8988T (cell line): ENCODE results near the gene SMPD1.

Experiments
- DNase-seq: peaks from one replicate; pipeline ENCODE4 v3.0.0; 2011

The SMPD1 gene

DNA sequence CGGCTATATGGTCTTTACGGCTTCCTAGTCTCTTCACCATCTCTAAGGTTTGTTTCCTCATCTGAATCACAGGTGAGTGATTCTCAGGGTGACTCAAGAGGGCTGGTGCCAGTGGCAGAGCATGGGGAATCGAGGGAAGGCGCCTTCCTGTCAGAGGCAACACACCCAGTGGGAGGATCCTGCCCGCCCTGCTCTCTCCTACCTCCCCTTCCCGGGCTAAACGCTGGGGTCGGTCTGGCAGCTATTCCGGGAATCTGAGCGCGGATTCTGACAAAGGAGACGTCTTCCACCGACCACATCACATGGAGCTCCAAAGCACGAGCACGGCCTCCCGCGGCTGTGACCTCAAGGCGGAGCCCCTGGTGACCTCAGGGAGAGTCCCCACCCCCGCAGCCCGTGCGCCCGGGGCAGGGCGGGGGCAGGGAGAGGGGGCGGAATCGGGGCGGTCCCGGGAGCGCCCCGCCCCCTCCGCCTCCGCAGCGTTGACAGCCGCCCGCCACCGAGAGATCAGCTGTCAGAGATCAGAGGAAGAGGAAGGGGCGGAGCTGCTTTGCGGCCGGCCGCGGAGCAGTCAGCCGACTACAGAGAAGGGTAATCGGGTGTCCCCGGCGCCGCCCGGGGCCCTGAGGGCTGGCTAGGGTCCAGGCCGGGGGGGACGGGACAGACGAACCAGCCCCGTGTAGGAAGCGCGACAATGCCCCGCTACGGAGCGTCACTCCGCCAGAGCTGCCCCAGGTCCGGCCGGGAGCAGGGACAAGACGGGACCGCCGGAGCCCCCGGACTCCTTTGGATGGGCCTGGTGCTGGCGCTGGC is at the start of gene SMPD1:
Gene SMPD1, plus strand, starts transcription at position 570 of the 813 bp plus-strand sequence. Its CDS starts 125 bp downstream, at position 695.
- DNase-seq, result peak; percentile 90

DNA sequence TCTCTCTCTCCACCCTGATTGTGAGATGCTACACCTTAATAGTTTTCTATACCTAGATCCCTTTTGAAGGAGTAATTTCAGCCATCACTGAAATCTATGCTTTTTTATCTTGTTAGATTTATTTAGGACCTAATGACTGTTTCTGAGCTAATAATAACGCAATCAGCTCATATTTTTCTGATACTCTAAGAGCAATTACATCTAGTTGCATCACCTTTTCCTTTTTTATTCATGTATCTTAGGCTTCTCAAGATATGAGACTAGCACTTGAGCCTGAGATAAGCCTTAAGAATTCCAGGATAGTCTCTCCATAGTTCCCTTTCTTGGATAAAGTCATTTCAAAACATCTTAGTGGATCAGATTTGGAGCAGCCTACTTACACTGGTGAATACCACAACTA is 44.9 kb upstream of the SMPD1 start:
- no peak for DNase-seq

DNA sequence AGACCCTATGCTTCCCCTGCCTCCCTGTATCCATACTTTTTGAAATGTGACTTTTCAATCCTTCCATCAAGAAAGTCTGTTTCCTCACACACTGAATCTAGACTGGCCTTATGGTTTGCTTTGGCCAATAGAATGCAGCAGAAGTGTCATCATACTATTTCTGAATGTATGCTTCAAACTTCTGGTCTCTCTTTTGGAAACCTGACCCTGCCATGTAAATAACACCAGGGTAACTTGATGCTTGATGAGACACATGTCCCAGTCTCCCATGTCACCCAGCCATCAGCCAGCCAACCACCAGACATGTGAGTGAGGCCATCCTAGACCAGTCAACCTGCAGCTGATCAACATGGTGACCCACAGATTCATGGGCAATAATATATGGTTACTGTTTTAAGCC is 40.2 kb upstream of the SMPD1 start:
- no peak for DNase-seq

DNA sequence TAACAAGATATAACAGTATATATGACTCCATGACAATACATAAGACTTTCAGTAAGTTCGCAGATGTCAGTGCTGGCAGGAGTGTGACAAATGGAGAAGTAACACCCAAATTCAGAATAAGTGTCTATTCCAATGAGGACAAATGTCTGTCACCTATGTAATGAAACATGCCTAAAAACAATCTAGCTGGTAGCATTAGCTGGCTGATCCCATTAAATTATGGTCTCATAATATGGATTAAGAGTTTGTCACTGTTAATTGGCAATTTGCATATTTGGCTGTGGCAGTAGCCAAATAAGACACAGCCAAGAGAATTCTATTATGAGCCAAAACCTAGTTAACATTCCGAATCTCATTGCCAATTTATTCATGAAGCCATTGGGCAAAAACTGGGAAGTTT is 39.8 kb upstream of the SMPD1 start:
- DNase-seq, result no peak

DNA sequence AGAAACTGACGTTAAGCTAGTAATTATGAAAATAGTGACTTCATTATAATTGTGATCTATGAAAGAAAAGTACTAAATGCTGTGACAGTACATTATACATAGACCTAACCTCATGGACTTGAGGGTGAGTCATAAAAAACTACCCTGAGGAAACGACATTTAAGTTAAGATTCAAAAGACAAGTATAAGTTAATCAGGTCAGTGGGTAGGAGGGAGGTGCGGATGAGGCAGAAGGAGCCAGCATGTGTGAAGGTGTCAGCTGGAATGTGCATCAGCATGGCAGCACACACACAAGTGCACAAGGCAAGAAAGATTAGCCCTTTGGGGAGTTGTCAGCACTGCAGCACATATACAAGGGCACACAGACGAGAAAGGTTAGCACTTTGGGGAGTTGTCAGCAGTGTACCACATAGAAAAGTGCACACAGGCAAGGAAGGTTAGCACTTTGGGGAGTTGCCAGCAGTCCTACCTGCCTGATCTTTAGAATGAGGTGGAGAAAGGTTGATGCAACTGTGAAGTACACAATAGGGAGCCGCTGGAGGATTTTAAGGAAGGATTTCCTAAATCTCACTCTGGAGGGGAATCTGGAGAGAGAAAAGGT is 38.4 kb upstream of the SMPD1 start:
- no peak for DNase-seq

DNA sequence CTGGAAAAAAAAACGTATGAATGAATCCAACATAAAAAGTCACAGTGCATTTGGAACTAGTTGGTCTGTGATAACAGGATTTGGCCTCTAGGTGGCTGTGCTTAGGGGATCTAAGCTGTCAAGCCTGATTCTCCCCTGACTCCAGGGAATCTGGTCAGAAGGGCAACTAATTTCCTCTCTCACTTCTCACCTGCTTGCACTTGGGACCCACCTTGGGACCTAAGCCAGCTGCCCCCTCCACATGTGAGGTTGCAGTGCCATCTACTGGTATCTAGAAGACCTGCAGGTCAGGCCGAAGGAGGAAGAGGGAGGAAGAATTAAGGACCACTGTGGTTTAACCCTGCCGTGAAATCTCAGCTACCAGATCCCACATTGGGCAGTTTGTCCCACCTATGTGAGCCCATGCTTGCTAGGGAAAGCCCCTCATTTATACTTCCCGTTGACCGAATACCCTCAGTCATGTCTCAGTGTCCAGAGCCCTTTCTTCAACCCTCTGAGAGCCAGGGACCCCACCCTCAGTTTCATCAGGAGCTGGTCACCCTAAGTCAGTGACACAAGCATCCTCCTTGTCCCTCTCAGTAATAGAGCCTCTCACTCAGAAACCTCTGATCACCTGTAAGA is 36.8 kb upstream of the SMPD1 start:
- DNase-seq, result peak; percentile 31

DNA sequence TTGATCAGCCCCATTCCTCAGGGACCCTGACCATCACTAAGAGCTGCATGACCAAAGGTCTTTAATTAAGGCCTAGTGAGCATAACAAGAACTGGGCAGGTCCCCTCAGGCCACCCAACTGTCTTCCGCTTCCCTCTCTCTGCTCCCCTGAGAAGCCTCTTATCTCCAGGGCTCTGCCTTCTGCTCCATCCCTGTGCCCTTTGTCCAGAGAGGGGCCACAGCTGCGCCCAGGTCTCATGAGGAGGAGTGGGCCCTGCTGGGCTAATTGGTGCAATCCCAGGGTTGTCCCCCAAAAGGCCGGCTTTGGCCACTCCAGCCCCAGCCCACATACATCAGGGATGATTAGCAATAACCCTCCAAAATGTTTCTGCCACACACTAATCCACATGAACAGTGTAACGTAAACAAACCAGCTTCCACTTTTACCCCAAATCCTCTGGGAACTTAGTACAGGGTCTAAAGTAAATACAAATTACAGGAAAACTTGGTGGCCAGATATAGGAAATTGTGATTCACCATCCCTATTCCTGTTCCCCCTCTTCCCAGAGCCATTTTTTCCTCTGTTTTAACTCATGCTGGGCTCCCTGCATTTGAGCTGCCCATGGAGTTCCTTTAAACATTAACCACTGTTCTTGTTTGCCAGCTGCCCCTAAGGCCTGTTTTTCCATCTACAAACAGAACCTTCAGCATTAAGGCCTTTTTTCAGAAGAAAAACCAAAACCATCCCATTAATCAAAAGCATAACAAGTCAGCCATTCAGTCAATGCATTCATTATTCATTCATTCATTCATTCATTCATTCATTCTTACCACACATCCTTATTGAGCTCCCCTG is 35.4 kb upstream of the SMPD1 start:
- DNase-seq, result no peak

DNA sequence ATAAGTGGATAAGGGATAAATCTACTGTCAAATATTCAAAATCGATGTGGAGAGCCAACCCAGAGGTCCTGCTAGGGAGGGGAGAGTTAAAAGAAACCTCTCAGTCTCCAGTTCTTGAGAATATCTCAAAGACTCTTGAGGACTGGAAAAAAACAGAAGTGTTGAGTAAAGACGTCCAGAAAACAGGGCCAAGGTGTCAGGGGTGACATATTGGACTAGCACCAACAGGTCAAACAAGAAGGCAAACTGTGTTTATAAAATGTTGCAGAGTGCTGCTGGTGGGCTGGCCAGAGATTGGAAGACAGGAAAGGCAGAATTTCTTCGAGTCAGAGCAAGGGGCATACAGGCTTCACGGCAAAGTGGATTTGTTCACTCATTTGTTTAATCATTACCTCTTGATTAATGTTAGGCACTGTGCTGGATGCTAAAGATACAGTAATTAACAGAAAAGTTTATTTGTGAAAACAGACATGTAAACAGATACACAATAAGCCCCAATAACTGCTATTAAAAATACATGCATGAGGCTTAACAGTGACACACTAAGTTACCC is 33.7 kb upstream of the SMPD1 start:
- DNase-seq, result no peak

DNA sequence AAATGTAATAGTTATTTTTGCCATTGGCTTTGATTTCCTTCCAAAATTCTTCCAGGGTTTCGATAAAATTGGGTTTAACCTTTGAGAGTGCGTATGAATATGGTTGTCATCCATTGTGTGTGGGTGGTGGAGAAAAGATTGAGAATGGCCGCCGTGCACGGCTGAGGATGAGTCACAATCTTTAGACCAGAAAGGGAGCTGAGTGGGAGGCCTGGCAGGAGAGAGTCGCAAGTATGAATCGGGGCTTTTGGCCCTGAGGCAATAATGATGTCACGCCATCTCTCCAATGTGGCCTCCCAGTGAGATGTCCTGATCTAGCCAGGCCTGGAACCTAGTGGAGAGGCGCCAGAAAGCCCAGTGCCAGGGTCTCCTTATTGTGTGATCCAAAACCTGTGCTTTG is 33.1 kb upstream of the SMPD1 start:
- DNase-seq, result no peak

DNA sequence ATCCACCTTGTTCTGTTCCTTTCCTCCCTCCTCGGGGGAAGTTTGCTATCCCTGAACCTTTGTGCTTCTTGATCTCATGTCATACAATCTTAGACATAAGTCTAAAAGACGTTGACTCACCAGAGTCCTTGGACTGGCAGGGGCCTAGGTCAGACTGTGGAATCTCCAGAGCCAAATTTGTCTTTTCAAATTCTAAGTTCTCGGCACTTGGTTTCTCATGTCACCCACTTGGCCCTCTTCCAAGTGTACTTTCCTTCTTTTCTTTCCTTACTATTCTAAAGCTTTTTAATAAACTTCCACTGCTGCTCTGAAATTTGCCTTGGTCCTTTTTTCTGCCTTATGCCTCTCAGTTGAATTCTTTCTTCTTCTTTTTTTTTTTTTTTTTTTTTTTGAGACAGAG is 30.1 kb upstream of the SMPD1 start:
- DNase-seq, result no peak

DNA sequence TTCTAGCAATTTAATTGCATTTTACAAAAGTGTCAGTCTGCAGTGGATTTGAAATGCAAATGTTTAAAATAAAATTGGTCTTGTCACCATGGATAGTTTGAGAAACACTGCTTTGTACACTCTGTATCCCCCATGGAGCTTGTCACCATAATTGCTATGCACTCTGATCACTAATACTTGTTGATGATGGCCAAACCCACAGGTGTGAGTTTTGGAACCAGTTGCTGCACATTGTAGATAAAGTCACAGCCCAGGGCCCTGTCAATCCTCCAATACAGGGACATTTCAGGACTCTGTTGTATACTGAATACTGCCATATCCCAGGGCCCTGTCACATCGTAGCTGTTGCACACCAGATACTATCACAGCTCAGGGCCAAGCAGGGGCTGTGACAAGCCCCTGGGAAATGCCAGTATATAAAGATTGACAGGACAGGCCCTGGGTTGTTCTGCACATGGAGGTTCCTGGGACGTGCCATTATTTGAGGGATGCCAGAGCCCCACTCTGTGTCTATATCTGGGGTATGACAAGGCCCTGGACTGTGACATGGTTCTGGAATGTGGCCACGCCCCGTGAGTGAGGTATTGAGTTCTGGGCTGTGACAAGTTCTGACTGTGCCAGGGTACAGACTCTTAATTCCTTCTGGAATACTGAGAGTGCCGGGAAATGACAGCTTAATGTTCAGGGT is 27.9 kb upstream of the SMPD1 start:
- no peak for DNase-seq

DNA sequence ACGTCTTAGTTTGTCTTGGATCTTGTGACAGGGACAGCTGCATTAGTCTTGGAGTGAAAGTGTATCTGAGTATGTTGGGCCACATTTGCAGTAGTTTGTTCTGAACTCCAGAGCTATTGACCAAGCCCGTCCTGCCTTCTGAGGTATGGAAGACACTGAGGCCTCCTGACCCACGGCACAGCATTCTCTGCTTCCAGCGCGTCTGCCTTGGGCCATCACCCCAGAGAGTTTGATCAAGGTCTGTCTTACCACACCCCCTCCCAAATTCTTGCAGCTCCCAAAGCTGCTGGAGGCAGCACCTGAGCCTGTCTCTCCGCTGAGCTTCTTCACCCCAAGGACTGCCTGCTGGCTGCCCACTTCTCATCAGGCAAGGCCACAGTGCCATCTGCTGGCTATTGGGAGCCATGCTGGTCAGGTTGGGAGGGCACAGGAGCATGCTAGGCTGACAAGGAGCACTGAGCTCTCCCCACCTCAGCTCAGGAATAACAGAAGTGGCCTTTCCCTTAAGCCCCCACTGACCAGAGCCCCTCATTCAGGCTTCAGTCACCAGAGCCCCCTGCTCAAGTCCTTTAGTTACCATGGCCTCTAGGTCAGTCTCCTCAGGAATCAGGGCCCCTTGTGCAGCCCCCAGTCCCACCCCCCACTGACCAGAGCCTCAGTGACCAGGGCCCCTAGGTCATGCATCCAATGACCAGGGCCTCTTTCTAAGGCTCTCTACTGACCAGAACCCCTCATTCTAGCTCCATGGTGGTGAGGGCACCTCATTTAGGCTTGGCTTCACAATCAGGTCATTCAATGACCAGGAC is 27.2 kb upstream of the SMPD1 start:
- DNase-seq, result peak; percentile 79

DNA sequence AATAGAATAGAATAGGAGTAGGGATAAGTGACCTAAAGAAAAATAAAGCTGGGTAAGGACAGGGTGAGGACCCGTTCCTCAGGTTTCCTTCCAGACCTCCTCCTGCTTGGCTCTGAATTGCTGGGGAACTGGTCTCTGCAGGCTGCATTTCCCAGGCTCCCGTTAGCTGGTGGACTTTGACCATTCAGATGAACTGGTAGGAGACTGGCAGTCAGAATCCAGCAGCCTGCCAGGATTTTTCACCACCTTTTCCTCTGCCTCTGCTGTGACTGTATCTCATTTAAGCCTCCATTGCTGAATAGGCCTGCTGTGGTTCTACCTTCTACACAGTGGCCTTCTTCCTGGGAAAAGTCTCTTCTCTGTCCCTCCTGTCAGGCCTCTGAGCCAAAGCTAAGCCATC is 24.6 kb upstream of the SMPD1 start:
- DNase-seq, result no peak

DNA sequence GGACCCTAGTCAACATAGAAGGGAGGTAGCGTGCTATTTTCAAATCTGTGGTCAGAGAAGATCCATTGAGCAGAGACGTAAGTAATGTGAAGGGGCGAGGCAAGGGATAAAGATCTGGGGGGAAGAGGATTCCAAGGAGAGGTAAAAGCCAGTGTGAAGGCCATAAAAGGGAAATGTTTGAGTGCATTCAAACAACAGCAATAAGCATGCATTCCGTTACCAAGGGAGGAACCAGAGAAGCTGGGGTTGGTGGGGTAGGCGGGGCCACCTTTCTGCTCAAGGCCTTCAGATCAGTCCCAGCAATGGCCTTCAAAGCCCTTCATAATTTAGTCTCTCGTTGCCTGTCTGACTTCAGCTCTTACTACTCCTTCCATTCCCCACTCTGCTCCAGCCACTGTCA is 18.4 kb upstream of the SMPD1 start:
- no peak for DNase-seq

DNA sequence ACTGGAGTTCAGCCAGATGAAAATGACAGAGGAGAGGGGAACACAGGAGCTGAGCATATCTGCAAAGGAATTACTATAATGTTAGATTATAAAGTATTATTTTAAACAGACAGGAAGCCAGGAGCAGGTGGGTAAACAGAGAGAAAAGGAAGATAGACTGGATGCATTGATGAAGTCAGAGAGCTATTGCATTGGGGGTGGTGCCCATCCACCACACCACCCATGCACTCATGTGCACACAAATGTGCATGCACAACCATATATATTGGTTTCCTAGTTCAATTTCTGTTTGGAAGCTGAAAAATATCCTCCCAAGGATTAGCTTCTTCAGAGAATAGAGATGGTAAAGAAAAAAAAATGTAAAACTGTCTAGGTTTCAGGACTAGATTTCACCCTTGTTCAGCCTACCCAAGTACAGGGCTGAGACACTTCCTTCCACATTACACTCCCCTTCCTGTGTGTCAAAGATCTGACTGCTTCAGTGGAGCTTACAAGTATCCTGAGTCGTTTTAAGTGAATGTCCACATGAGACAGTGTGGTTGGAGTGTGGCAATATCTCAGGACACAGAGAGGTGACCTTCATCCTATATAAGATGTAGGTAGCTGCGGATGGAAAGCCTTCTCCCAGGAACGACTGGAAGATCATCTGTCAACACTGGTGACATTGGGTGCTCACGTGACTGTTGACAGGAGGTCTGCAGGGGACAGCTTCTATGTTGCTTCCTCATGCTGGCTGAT is 12.2 kb upstream of the SMPD1 start:
- DNase-seq, result no peak

DNA sequence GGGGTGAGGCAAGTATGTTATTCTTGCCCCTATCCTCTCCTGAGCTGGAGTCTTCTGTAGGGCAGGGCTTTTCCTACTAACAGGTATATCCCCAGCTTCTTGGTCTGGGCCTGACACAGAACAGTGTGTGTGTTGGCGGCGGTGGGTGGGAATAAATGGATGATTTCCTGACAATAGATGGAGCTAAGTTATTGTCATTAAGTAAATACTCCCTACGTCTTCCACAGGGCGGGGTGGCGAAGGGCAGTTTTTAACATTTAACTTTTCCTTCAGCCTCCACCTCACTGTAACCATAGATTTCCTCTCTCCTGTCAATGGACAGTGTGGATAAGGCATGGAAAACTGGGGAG is 11.7 kb upstream of the SMPD1 start:
- DNase-seq, result no peak

DNA sequence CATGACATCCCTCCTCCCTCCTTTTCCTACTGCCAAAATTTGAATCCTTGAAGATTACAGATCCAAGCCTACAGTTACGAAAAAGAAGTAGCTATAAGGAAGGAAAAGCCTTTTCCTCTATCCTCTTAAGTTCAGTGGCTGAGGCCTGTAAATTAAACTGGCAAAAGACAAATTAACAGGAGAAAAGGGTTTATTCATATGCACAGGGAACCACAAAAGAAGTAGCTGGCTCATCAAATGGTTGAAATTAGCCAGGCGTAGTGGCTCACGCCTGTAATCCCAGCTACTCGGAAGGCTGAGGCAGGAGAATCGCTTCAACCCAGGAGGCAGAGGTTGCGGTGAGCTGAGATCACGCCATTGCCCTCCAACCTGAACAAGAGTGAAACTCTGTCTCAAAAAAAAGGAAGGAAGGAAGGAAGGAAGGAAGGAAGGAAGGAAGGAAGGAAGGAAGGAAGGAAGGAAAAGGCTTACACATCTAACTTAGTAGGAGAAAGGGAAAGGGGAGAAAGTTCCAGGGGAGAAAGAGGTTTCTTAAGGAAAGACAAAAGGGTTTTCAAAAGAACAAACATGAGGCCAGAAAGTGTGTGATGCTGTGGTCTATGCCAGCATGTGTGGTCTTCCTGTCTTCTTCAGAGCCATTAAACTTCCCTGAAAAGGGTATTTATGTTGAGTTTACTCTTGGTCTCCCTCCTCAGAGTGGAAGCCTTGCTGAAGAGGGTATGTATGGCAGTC is 5.1 kb upstream of the SMPD1 start:
- DNase-seq, result no peak

DNA sequence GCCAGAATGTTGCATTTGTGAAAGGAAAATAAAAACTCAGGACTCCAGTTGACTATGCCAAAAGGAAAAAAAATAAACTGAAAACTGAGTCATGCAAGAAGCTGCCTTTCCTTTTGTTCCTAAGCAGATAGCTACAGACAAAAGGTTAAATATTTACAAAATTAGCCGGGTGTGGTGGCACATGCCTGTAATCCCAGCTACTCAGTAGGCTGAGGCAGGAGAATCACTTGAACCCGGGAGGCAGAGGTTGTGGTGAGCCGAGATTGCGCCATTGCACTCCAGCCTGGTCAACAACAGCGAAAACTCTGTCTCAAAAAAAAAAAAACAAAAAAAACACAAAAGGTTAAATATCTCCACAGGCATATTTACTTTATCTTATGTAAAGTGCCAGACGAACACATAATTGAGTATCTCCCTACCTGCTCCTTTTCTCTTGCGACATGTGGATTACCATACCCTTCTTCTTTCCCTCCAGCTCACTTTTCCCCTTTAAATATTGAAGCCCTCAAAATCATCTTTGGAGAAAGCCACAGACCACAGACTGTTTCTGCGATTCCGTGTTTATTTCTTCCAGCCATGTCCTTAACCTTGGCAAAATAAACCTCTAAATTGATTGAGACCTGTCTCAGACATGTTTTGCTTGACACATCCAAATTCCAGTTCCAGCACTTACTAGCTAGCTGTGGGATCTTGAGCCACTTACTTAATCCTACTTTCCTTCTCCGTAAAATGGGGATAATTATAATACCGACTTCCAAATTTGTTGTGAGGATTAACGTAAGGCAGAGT is 2.3 kb upstream of the SMPD1 start:
- DNase-seq, result no peak

DNA sequence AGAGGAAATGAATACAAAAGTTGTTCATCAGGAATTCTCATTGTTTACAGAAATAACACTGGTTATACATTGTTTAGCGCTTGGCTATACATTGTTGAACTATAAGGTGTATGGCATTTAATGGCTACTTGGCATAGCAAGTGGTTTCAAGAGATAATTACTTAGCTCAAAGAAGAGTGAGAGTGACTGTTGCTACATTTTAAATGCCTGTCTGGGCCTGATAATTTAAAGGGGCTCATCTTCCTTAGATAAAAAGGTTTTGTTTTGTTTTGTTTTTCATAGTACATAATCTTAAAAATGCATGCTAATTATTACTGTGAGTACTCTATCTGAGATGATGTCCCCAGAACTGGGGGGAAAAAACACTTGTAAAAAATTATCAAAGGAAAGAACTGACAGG is 1.5 kb upstream of the SMPD1 start:
- no peak for DNase-seq
